Measurements from ENCODE around the gene RHO. TPM values are rescaled to one million over a fixed set of nuclear protein-coding genes. Genes with fewer than 3 reads are reported as not detected.

Gene RHO
- total and polyA plus RNA-seq, 4 donors = 0.01 TPM; not detected in 3

Other genes starting within 250 kb of the RHO start
- 10 to 100 TPM; 33.7 to 35.6 TPM for gene HMCES, start 249.8 kb upstream of the RHO start, total RNA-seq
- 10 to 100 TPM; 23.2 to 36.6 TPM for gene HMCES, start 249.8 kb upstream of the RHO start, polyA plus RNA-seq
- 1 to 10 TPM; 3.8 to 8.8 TPM for gene EFCAB12, start 100.0 kb upstream of the RHO start, total RNA-seq
- 1 to 10 TPM; 2.6 to 2.7 TPM for gene EFCAB12, start 100.0 kb upstream of the RHO start, polyA plus RNA-seq
- gene MBD4, start 88.7 kb upstream of the RHO start, total RNA-seq = 10 to 100 TPM; 43.5 to 49.8 TPM
- gene MBD4, start 88.7 kb upstream of the RHO start, polyA plus RNA-seq = 10 to 100 TPM; 16.7 to 29.0 TPM
- 10 to 100 TPM; 49.1 to 65.7 TPM for gene IFT122, start 88.4 kb upstream of the RHO start, total RNA-seq
- 10 to 100 TPM; 11.0 to 14.3 TPM for gene IFT122, start 88.4 kb upstream of the RHO start, polyA plus RNA-seq
- not detected for gene H1-8, start 14.5 kb downstream of the RHO start, total RNA-seq
- gene H1-8, start 14.5 kb downstream of the RHO start, polyA plus RNA-seq = not detected
- 100 to 1,000 TPM; 191 to 233 TPM for gene PLXND1, start 78.0 kb downstream of the RHO start, total RNA-seq
- 100 to 1,000 TPM; 128 to 168 TPM for gene PLXND1, start 78.0 kb downstream of the RHO start, polyA plus RNA-seq

Measured in lung (tissue), 4 donors.